HepG2 (cell line): ENCODE data around the gene PLEKHG4. TPM values are rescaled to one million over a fixed set of nuclear protein-coding genes. Genes with fewer than 3 reads are reported as not detected.
A peak's percentile ranks its signal among the peaks of the same experiment; 100 is the strongest.

Source experiments
- ARNT ChIP-seq: fragments of 450-650 bp; IDR thresholded peaks from 2 replicates; pipeline ENCODE4 v1.6.1; 2017
- DMAP1 ChIP-seq: IDR thresholded peaks from 2 replicates; pipeline ENCODE4 v1.6.1; 2016
- GTF2F1 ChIP-seq: fragments of 150-350 bp; IDR thresholded peaks from 2 replicates; pipeline ENCODE4 v1.6.1; 2014; ENCODE audit warnings: low read length
- HDAC2 ChIP-seq: sonication (generic); formaldehyde crosslinking; IDR thresholded peaks from 2 replicates; pipeline ENCODE4 v1.4.0; 2020; ENCODE audit warnings: missing genetic modification reagents
- HMG20B ChIP-seq: conservative IDR thresholded peaks from 2 replicates; pipeline ENCODE4 v1.6.1; 2016; ENCODE audit warnings: missing genetic modification reagents, missing compliant biosample characterization
- HOMEZ ChIP-seq: IDR thresholded peaks from 2 replicates; pipeline ENCODE4 v1.6.1; 2016; ENCODE audit warnings: low read depth
- JARID2 ChIP-seq: sonication (generic); formaldehyde crosslinking; IDR thresholded peaks from 2 replicates; pipeline ENCODE4 v1.8.1; 2023; ENCODE audit warnings: missing genetic modification reagents, inconsistent platforms; ENCODE audit not compliant: insufficient replicate concordance
- MED1 ChIP-seq: sonication (generic); formaldehyde crosslinking; IDR thresholded peaks from 2 replicates; pipeline ENCODE4 v1.4.0; 2020; ENCODE audit warnings: missing genetic modification reagents
- NBN ChIP-seq: fragments of 450-650 bp; conservative IDR thresholded peaks from 2 replicates; pipeline ENCODE4 v1.6.1; 2017
- PCBP2 ChIP-seq: fragments of 200-400 bp; formaldehyde crosslinking; optimal IDR thresholded peaks from 2 replicates; pipeline ENCODE3; 2018; ENCODE audit warnings: low read length, low read depth; ENCODE audit not compliant: poor library complexity, severe bottlenecking
- RFXANK ChIP-seq: IDR thresholded peaks from 2 replicates; pipeline ENCODE4 v1.6.1; 2016
- TGIF2 ChIP-seq: IDR thresholded peaks from 2 replicates; pipeline ENCODE4 v1.6.1; 2016; ENCODE audit warnings: control low read depth, missing compliant biosample characterization
- ZBTB33 ChIP-seq: sonication (generic); formaldehyde crosslinking; IDR thresholded peaks from 2 replicates; pipeline ENCODE4 v1.4.0; 2020; ENCODE audit warnings: missing genetic modification reagents
- ZNF138 ChIP-seq: sonication (generic); formaldehyde crosslinking; IDR thresholded peaks from 2 replicates; pipeline ENCODE4 v1.5.0; 2020; ENCODE audit warnings: mild to moderate bottlenecking, low read depth, missing genetic modification reagents
- ZNF17 ChIP-seq: sonication (generic); formaldehyde crosslinking; IDR thresholded peaks from 2 replicates; pipeline ENCODE4 v1.5.0; 2020; ENCODE audit warnings: mild to moderate bottlenecking, missing genetic modification reagents
- ZNF276 ChIP-seq: sonication (generic); formaldehyde crosslinking; IDR thresholded peaks from 2 replicates; pipeline ENCODE4 v1.4.0; 2020; ENCODE audit warnings: mild to moderate bottlenecking, low read depth, missing genetic modification reagents
- ZNF382 ChIP-seq: sonication (generic); formaldehyde crosslinking; IDR thresholded peaks from 2 replicates; pipeline ENCODE4 v1.5.0; 2020; ENCODE audit warnings: missing genetic modification reagents, mild to moderate bottlenecking, borderline replicate concordance
- ZNF614 ChIP-seq: IDR thresholded peaks from 2 replicates; pipeline ENCODE4 v1.6.1; 2018; ENCODE audit warnings: missing biosample characterization, missing genetic modification reagents, inconsistent platforms, borderline replicate concordance
- ZNF747 ChIP-seq: sonication (generic); formaldehyde crosslinking; IDR thresholded peaks from 2 replicates; pipeline ENCODE4 v1.8.1; 2023; ENCODE audit warnings: missing genetic modification reagents, mild to moderate bottlenecking, borderline replicate concordance
- ZNF768 ChIP-seq: sonication (generic); formaldehyde crosslinking; IDR thresholded peaks from 2 replicates; pipeline ENCODE4 v1.4.0; 2020; ENCODE audit warnings: missing genetic modification reagents
- polyA plus RNA-seq, 8 experiments: library from polyadenylated mRNA; depleted of rRNA in 3 of 8; stranded (reverse) in 7 of 8; unstranded in 1 of 8; fragments of >200 nt; fragmentation: Illumina TruSeq in 4 of 8; extraction: Trizol in 4 of 8; gene quantifications; 2 replicates each; pipeline versions ENCODE4 v1.2.1 to v1.2.3, GENCODE V29; 2011 to 2016; ENCODE audit warnings: low read depth in 4 of 8, missing spikeins in 1 of 8, mixed read lengths in 1 of 8; ENCODE audit not compliant: insufficient read depth in 1 of 8
- total RNA-seq, 5 experiments: library from RNA; depleted of rRNA; stranded (reverse); fragments of >200 nt; fragmentation: Illumina TruSeq; extraction: Trizol; gene quantifications; 2 replicates each; pipeline ENCODE4 v1.2.3, GENCODE V29; 2016; ENCODE audit warnings: low read depth in 1 of 5
- TF ChIP-seq, protein P1 (sequence below): sonication (generic); formaldehyde crosslinking; IDR thresholded peaks from 2 replicates; pipeline ENCODE4 v1.8.1; 2023; ENCODE audit warnings: missing genetic modification reagents, mild to moderate bottlenecking, borderline replicate concordance
- TF ChIP-seq, protein P2 (sequence below): fragments of 450-650 bp; IDR thresholded peaks from 2 replicates; pipeline ENCODE4 v1.6.1; 2017; ENCODE audit warnings: mild to moderate bottlenecking
- TF ChIP-seq, protein P3 (sequence below): sonication (generic); formaldehyde crosslinking; IDR thresholded peaks from 2 replicates; pipeline ENCODE4 v1.5.0; 2020; ENCODE audit warnings: missing genetic modification reagents

PLEKHG4 gene
- total and polyA plus RNA-seq, 2 of the 13 experiments (the other 11 are each of a cell fraction or from before 2014, with no cell fraction given) = 7.1 to 13.6 TPM

DNA sequence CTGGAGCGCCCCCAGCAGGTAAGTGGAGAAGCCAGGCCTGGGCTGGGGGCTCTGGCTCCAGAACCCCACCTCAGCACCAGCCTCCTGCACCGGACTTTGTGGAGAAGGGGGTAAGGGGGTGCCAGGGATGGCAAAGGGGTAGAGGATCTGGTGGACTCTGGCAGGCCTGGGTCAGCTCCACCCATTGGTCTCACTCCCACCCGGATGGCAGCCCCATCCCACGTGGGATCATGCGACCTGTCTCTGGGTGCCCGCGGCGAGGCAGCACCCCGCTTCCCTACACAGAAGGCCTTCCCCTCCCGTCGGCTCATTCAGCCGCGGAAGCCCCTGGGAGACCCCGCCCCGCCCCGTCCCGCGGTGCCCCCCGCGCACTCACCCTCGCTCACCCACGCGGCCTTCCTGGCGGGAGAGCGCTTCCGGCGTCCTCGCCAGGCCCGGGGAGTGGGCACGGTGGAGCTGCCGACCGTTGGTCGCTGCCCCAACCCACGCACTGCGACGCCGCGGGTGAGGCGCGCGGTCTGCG is 498 bp upstream of the PLEKHG4 start (continued):
- TF ChIP-seq, protein P1, sequence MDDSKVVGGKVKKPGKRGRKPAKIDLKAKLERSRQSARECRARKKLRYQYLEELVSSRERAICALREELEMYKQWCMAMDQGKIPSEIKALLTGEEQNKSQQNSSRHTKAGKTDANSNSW = no peak
- no peak for TF ChIP-seq ZNF276 (CRISPR knock-in tag)
- no peak; the same call in 1 of the 2 replicates for TF ChIP-seq RFXANK (CRISPR knock-in tag)
- no peak for TF ChIP-seq NBN
- TF ChIP-seq ARNT = no peak
- TF ChIP-seq ZNF768 (CRISPR knock-in tag) = peak; percentile 34; the same call in 1 of the 2 replicates
- no peak for TF ChIP-seq PCBP2
- no peak; the same call in 1 of the 2 replicates for TF ChIP-seq ZBTB33 (CRISPR knock-in tag)
- TF ChIP-seq ZNF17 (CRISPR knock-in tag) = no peak
- peak; percentile 19; the same call in 1 of the 2 replicates for TF ChIP-seq MED1 (CRISPR knock-in tag)
- peak; percentile 28; the same call in 1 of the 2 replicates for TF ChIP-seq HOMEZ (CRISPR knock-in tag)
- TF ChIP-seq, protein P2, sequence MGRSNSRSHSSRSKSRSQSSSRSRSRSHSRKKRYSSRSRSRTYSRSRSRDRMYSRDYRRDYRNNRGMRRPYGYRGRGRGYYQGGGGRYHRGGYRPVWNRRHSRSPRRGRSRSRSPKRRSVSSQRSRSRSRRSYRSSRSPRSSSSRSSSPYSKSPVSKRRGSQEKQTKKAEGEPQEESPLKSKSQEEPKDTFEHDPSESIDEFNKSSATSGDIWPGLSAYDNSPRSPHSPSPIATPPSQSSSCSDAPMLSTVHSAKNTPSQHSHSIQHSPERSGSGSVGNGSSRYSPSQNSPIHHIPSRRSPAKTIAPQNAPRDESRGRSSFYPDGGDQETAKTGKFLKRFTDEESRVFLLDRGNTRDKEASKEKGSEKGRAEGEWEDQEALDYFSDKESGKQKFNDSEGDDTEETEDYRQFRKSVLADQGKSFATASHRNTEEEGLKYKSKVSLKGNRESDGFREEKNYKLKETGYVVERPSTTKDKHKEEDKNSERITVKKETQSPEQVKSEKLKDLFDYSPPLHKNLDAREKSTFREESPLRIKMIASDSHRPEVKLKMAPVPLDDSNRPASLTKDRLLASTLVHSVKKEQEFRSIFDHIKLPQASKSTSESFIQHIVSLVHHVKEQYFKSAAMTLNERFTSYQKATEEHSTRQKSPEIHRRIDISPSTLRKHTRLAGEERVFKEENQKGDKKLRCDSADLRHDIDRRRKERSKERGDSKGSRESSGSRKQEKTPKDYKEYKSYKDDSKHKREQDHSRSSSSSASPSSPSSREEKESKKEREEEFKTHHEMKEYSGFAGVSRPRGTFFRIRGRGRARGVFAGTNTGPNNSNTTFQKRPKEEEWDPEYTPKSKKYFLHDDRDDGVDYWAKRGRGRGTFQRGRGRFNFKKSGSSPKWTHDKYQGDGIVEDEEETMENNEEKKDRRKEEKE = no peak
- TF ChIP-seq ZNF747 = no peak
- TF ChIP-seq DMAP1 = peak; percentile 77
- TF ChIP-seq, protein P3, sequence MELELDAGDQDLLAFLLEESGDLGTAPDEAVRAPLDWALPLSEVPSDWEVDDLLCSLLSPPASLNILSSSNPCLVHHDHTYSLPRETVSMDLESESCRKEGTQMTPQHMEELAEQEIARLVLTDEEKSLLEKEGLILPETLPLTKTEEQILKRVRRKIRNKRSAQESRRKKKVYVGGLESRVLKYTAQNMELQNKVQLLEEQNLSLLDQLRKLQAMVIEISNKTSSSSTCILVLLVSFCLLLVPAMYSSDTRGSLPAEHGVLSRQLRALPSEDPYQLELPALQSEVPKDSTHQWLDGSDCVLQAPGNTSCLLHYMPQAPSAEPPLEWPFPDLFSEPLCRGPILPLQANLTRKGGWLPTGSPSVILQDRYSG (CRISPR knock-in tag) = peak; percentile 18; the same call in 1 of the 2 replicates
- no peak for TF ChIP-seq ZNF382
- no peak for TF ChIP-seq HMG20B (CRISPR knock-in tag)
- peak; percentile 25 for TF ChIP-seq JARID2 (CRISPR knock-in tag)
- 0 out of 2 replicates have a peak, but pooled peaks have one; percentile 52 for TF ChIP-seq TGIF2 (CRISPR knock-in tag)
- TF ChIP-seq ZNF138 (CRISPR knock-in tag) = no peak
- no peak; the same call in 1 of the 2 replicates for TF ChIP-seq HDAC2 (CRISPR knock-in tag)
- TF ChIP-seq GTF2F1 = no peak
- peak; percentile 16; the same call in 1 of the 2 replicates for TF ChIP-seq ZNF614
